HG02870 (cell line): ENCODE results near the gene LRRC61.

Experiments used
- ATAC-seq: cut with Tn5 transposase; IDR thresholded peaks from one replicate; pipeline ENCODE4 v1.9.1; 2021; ENCODE audit warnings: mild to moderate bottlenecking, moderate library complexity; ENCODE audit not compliant: unreplicated experiment

LRRC61 gene

GRCh38 chr7:150368884-150369747 is 46.0 kb downstream of the LRRC61 start:
- peak; percentile 38 for ATAC-seq

DNA sequence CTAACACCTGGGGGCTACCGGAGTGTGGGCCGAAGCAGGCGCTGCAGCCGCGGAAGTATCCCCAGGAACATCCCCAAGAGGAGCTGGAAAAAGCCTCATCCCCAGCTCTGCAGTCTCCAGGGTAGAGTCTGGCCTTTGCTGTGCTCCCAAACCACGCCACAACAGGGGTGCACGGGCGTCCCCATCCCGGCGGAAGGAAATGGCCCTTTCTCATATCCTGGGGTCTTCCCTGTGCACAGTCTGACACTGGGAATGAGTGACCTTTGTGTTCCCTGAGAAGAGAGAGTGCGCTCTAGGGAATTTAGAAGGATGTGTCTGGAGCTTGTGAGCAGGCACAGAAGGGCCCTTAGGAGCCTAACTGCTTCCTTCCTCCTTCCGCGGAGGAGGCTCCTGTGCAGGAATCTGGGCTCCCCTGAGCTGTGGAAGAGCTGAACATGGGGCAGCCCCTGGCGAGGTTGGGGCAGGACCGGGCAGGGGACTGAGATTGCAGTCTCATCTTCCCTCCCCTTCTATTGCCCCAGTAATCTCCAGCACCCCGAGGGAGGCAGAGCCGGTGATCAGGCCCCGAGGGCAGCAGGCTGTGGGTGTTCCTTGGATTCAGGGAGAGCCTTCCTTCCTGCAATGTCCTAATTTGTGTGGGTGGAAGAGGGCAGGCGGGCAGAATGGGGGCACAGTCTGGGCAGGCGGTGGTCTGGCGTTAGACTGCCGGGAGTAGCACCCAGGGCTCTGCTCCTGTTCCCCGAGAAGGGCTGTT is 46.8 kb downstream of the LRRC61 start:
- no peak for ATAC-seq

DNA sequence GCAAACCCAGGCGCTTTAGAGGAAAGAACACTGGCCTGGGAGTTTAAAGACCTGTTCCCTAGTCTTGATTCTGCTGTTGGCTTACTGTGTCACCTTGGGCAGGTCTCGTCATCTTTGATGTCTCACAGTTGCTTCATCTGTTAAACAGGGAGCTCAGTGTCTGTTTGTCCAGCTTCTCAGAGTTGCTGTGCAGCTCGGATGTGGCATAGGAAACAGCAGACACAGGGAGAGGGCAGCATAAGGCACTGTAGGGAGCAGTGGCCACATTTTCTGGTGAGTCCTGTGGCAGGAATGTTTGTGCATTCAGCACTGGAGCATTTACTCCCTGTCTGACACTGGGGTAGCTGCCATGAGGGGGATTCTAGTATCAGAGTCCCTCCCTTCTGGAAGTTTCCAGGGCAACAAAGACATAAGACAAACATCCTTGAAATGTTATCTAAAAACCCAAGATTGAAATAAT is 47.5 kb downstream of the LRRC61 start:
- no peak for ATAC-seq

GRCh38 chr7:150371131-150371995 is 48.2 kb downstream of the LRRC61 start:
- no peak for ATAC-seq

GRCh38 chr7:150371996-150372270 is 48.8 kb downstream of the LRRC61 start:
- ATAC-seq: no peak

GRCh38 chr7:150372271-150373048 is 49.3 kb downstream of the LRRC61 start:
- ATAC-seq: no peak

- ATAC-seq: no peak
Observed at GRCh38 chr7:150373049-150373801, 50.1 kb downstream of the LRRC61 start.

DNA sequence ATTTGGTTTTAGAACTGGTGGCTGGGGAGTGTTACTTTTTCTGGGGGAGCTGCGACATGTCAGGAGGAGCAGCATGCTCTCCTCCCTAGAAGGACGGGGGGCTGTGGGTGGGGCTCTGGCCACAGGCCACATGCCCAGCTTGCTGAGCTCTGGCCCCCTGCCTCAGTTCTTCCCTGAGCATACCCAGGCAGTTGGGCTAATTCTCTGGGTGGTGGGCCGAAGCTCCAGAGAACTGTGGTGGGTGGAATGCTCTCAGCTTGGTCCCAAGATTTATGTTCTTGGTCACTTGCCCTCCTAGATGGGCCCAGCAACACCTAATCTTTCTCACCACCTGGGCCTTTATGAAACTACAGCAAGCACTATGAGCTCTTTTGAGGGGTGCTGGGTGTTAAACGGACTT is 50.9 kb downstream of the LRRC61 start:
- no peak for ATAC-seq

- no peak for ATAC-seq
Observed at GRCh38 chr7:150374472-150374871, 51.3 kb downstream of the LRRC61 start.

DNA sequence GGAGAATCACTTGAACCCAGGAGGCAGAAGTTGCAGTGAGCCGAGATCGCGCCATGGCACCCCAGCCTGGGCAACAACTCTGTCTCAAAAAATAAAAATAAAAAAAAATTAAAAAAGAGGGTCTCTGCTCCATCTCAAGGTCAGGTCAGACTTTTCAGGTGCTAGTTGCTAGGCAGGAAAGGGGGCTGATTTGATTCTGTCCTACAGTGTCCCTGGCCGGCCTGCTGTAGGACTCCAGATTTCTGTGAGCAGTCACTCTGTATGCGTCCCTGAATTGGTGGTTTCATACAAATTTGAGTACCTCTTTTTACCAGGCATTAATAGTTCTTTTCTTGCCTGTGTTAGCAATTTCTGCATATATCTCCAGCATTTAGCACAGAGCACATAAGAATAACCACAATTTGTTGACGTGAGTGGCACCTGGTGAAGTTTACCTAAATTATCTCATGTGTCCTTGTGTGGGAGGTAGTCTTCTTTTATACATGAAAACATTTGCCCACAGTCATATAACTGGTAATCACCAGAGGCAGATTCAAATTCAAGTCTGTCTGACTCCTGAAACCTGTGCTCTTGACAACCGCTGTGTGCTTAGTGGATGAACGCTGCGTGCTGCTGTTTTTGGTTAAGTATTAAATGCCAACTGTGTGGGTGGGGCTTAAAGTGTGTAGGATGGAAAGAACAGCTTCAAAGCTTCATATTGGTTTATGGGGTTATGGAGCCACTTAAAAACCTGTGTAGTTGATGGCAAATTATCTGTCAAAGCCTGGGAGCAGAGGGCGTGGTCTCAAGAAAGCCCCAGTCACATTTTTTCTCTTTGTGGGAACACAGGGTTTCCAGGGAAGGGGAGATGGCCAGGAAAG is 52.7 kb downstream of the LRRC61 start:
- no peak for ATAC-seq

DNA sequence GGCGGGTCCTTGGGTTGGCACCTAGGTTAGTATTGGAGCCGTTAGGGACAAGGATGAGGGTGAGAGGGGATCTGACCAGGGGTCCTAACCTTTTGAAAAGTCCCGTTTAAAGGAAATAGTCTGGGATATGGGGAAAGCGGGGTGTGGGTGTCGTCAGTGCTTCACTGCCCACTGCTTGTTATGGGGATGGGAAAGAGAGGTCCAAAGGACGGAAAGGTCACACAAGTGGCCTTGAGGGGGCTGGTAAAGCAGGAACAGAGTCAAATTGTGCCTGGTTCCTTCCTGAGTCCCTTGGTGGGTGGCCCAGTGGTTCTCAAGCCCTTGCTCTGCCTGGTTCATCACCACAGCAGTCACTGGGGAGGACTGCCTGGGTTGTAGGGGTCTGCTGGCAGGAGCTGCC is 53.4 kb downstream of the LRRC61 start:
- no peak for ATAC-seq

- ATAC-seq: no peak
Observed at GRCh38 chr7:150377196-150377595, 54.0 kb downstream of the LRRC61 start.

DNA sequence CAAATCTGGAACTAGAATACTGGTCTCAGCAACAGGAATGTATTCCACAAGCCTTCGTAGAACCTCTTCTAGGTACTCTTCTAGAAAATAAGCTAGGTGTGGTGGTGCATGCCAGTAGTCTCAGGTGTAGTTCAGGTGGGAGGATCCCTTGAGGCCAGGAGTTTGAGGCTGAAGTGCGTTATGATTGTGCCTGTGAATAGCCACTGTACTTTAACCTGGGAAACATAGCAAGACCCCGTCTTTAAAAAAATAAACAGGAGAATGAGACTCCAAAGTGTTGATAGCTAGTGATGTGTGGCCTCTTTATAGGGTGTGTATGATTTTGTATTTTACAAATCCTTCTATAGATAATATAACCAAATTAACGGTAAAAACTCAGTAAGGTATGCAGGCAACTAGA is 54.5 kb downstream of the LRRC61 start:
- no peak for ATAC-seq

- ATAC-seq: no peak
Observed at GRCh38 chr7:150378115-150378852, 55.1 kb downstream of the LRRC61 start.

GRCh38 chr7:150378853-150379440 is 55.8 kb downstream of the LRRC61 start, which contains the start of gene ZNF775:
Gene ZNF775, plus strand, starts transcription at chr7:150379330. Its CDS starts 9,141 bp downstream, at chr7:150388471.
- ATAC-seq: peak; percentile 68

DNA sequence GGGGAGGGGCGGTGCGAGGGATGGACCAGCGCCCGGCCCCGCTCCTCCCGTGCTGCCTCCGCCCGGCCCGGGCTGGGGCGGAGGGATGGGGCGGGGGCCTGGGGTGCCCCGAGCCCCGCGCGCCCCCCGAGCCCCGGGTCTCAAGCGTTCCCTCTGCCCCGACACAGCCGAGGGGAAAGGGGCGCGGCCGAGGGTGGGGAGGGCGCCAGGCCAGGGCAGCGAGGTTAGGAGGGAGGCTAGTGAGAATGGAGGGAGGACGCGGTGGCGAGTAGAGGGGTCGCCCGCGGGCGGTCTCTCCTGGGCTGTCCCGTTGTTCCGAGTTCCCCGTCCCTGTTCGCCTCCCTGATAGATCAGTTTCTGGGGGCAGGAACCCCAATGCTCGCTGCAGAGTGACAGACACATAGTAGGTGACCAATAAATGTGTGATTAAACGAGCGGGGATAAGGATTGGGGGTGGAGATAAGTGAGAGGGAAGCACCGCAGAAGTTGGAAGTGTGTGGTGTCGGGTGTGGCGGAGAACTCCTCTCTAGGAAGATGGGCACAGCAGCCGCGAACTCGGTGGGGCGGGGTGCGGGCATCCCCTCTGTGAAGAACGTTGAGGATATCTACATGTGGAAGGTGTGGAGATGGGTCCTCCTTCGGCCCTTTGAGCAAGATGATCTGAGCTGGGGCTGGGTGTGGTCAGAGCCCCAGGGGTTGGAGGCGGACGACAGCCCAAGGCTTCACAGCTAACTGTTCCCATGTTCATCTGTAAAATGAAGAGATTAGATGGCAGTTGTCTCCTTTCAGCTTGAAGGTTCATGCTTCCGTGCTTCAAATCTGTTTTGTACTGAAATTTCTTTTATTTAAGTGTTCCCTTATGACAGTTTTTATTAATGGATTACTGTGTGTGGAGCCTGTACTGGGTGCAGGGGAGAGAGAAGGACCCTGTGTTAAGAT is 56.6 kb downstream of the LRRC61 start:
- no peak for ATAC-seq

- ATAC-seq: no peak
Observed at GRCh38 chr7:150380463-150380862, 57.3 kb downstream of the LRRC61 start.
